Body of pancreas (tissue), 4 donors: ENCODE measurements around the gene DESI2. TPM values are rescaled to one million over a fixed set of nuclear protein-coding genes. Genes with fewer than 3 reads are reported as not detected.

Source experiments
- ATAC-seq: fragments of 150-250 bp; one replicate; pipeline ENCODE4 v1.9.1; 2016
- DNase-seq, 4 donors: peaks; one replicate each; pipeline ENCODE4 v3.0.0-alpha.2; 2019
- H3K27ac ChIP-seq, 4 donors: fragments of 200-600 bp; sonication (generic); 1 replicate in 3 of 4; 2 replicates in 1 of 4; pipeline versions ENCODE4 v1.5.1 to v1.6.1; 2016 to 2019; ENCODE audit warnings: mild to moderate bottlenecking in 1 of 4, mixed read lengths in 1 of 4, moderate library complexity in 1 of 4
- H3K27me3 ChIP-seq, 2 donors: fragments of 200-600 bp; sonication (generic); one replicate each; pipeline ENCODE4 v1.6.0; 2016; ENCODE audit warnings: mild to moderate bottlenecking in 1 of 2
- H3K36me3 ChIP-seq, 2 donors: fragments of 200-600 bp; sonication (generic); replicated peaks in 1 of 2; 2 replicates each; pipeline ENCODE4 v1.5.1; 2016; ENCODE audit warnings: low read depth in 2 of 2; ENCODE audit not compliant: insufficient read depth in 1 of 2
- H3K4me1 ChIP-seq: fragments of 200-600 bp; sonication (generic); one replicate; pipeline ENCODE4 v1.6.0; 2016
- H3K4me3 ChIP-seq, 2 donors: fragments of 200-600 bp; sonication (generic); 1 replicate in 1 of 2; 2 replicates in 1 of 2; pipeline ENCODE4 v1.5.1; 2016 to 2019
- H3K9me3 ChIP-seq, 3 donors: fragments of 200-600 bp; sonication (generic); 1 replicate in 2 of 3; 2 replicates in 1 of 3; pipeline ENCODE4 v1.5.1; 2016
- POLR2A ChIP-seq, 3 donors: fragments of 450-650 bp; IDR thresholded peaks; one replicate each; pipeline ENCODE4 v1.6.1; 2016; ENCODE audit warnings: antibody characterized with exemption in 3 of 3, mild to moderate bottlenecking in 2 of 3
- WGBS, 2 donors: methylation state at CpG; one replicate each; pipeline ENCODE4 v1.1.5; 2017; 5-methylcytosine and 5-hydroxymethylcytosine counted together
- intact Hi-C: fragments of 100-400 bp; cut with DNase I; formaldehyde crosslinking; loops from one replicate; pipeline ENCODE4 v1.15.1; 2023
- total RNA-seq, 2 donors: library from RNA; depleted of rRNA; stranded (reverse); fragments of >200 nt; gene quantifications; one replicate each; pipeline ENCODE4 v1.1.0, GENCODE V29; 2016
- TF ChIP-seq, protein P1 (sequence below), 7 experiments: fragments of 450-650 bp in 4 of 7; fragments of 200-600 bp in 3 of 7; sonication (generic) in 3 of 7; IDR thresholded peaks; one replicate each; pipeline ENCODE4 v1.5.1; 2016 to 2019; ENCODE audit warnings: antibody characterized with exemption in 7 of 7

DESI2 gene
- total RNA-seq, 2 donors from 2014 or later: 14.5 TPM

DNA sequence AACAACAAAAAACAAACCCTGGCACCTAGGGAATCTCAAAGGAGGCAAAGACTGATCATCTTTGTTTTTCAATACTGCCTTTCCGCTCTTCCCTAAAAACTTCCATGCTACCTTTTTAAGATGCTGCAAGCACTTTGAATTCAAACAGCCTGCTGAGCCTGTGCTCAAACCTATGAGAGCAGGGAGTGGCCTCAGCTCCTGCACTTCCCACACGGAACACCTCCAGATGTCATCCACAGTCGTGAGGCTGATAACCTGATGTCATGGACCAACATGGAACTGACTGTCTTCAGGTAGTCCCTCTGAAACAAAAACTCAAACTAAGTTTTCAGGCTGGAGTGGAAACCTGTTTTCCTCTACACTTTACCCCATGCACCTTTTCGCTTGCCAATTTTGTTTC is 46.8 kb downstream of the DESI2 start:
- no peaks in the 10 kb centered on the region for H3K9me3 ChIP-seq
- TF ChIP-seq, protein P1, sequence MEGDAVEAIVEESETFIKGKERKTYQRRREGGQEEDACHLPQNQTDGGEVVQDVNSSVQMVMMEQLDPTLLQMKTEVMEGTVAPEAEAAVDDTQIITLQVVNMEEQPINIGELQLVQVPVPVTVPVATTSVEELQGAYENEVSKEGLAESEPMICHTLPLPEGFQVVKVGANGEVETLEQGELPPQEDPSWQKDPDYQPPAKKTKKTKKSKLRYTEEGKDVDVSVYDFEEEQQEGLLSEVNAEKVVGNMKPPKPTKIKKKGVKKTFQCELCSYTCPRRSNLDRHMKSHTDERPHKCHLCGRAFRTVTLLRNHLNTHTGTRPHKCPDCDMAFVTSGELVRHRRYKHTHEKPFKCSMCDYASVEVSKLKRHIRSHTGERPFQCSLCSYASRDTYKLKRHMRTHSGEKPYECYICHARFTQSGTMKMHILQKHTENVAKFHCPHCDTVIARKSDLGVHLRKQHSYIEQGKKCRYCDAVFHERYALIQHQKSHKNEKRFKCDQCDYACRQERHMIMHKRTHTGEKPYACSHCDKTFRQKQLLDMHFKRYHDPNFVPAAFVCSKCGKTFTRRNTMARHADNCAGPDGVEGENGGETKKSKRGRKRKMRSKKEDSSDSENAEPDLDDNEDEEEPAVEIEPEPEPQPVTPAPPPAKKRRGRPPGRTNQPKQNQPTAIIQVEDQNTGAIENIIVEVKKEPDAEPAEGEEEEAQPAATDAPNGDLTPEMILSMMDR (IDR thresholded peaks at IDR 0.05): no peak
- H3K4me1 ChIP-seq: no peaks in the 10 kb centered on the region
- 93 to 98% methylated on average over 4 of the region's 4 CpGs for WGBS, 2 donors
- no peak overlapping the region for H3K4me3 ChIP-seq
- H3K27ac ChIP-seq: no peak overlapping the region
- intact Hi-C loops: no loop called here
- no peaks in the 10 kb centered on the region for H3K36me3 ChIP-seq
- H3K27me3 ChIP-seq: no peaks in the 10 kb centered on the region
- no peak for ATAC-seq
- DNase-seq: no peak

DNA sequence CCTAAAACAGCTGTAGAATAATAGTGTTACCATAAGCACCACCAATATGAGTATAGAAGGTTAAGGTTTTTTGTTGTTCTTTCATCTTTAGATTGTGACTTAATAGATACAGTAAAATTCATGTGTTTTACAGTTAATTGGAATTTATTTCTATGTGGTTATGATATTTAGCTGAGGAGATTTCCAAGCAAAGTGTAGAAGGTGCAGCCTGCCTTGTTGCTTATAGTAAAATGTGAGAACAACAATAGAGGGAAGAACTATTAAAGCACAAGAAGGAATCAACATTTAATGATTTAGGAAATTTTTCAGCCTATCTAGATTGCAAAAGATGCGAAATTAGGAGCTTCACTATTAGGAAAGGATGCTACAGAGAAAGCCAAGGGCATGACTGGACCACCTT is 47.9 kb downstream of the DESI2 start:
- no peak for TF ChIP-seq POLR2A (IDR thresholded peaks at IDR 0.05)
- TF ChIP-seq, protein P1 (IDR thresholded peaks at IDR 0.05): no peak
- no peak overlapping the region for H3K27ac ChIP-seq
- intact Hi-C loops: no loop called here
- no peaks in the 10 kb centered on the region for H3K4me1 ChIP-seq
- no peaks in the 10 kb centered on the region for H3K9me3 ChIP-seq
- no peak overlapping the region for H3K4me3 ChIP-seq
- H3K36me3 ChIP-seq: no peaks in the 10 kb centered on the region
- H3K27me3 ChIP-seq: no peaks in the 10 kb centered on the region
- no peak for DNase-seq
- WGBS, 2 donors: 86 to 100% methylated on average over 1 of the region's 1 CpG
- no peak for ATAC-seq

DNA sequence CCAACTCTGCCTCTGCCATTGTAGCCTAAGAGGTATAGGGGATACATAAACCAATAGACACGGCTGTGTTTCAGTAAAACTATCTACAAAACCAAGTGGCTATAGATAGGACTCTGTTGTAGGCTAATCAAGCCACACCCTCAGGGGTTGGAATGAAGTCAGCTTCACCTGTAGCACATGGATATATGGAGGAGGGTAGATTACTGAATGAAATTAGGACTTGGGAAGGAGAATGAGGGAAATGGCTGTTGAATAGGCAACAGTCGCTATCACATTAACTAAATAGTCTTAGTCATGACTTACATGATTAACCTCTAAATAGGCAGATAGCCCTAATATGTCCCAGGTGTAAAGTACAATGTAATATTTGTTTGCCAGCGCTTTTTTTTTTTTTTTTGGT is 49.7 kb downstream of the DESI2 start:
- DNase-seq (no peak), ATAC-seq (no peak)
- no peak overlapping the region for H3K27ac ChIP-seq
- H3K4me1 ChIP-seq: no peaks in the 10 kb centered on the region
- TF ChIP-seq, protein P1 (IDR thresholded peaks at IDR 0.05): no peak
- TF ChIP-seq POLR2A (IDR thresholded peaks at IDR 0.05): no peak
- WGBS, 2 donors: 95 to 98% methylated on average over 3 of the region's 3 CpGs
- no peaks in the 10 kb centered on the region for H3K27me3 ChIP-seq
- no peaks in the 10 kb centered on the region for H3K9me3 ChIP-seq
- peaks cover 0 to 6% of the 10 kb centered on the region in 2 donors for H3K36me3 ChIP-seq
- no peak overlapping the region for H3K4me3 ChIP-seq
- intact Hi-C loops: no loop called here

DNA sequence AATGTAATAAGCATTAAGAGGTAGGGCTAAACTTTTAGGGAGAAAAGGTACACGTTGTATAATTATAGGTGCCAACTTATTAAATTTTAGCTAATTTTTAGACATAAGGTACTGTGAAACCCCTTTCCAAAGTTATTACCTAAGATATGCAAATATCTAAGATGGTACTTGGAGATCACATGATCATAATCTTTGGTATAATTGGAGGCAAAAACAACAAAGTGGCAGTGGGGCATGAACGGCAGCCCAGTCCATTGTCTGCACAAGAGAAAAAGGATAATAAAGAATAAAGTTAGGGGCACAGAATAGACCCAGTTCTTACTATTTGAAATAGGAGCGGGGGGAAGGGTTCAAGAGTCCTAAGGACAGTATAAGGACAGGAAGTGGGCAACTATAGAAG is 51.2 kb downstream of the DESI2 start:
- Histone ChIP-seq H3K4me1 (no peaks in the 10 kb centered on the region), H3K9me3 (no peaks in the 10 kb centered on the region), H3K27me3 (no peaks in the 10 kb centered on the region), H3K36me3 (peaks cover 0 to 6% of the 10 kb centered on the region in 2 donors), H3K4me3 (no peak overlapping the region), H3K27ac (no peak overlapping the region)
- DNase-seq: no peak
- ATAC-seq: no peak
- 90 to 91% methylated on average over 3 of the region's 3 CpGs for WGBS, 2 donors
- intact Hi-C loops: no loop called here
- TF ChIP-seq, protein P1 (IDR thresholded peaks at IDR 0.05): no peak
- no peak for TF ChIP-seq POLR2A (IDR thresholded peaks at IDR 0.05)
